SH-SY5Y (cell line): Measurements from ENCODE around the gene DGCR8.

Experiments
- GATA2 ChIP-seq: IDR thresholded peaks from 2 replicates; pipeline ENCODE4 v1.6.1; 2011; ENCODE audit warnings: mild to moderate bottlenecking, low read depth, low read length
- GATA3 ChIP-seq: IDR thresholded peaks from 2 replicates; pipeline ENCODE4 v1.6.1; 2011; ENCODE audit warnings: low read depth, mild to moderate bottlenecking, low read length, moderate library complexity

- TF ChIP-seq GATA2: no peak
- no peak for TF ChIP-seq GATA3
Observed at GRCh38 chr22:20064140-20064480, 15.9 kb upstream of the DGCR8 start.
